KMS-11 (cell line): ENCODE results near the gene TRIM4.
"Not testable (repeated sequence)": the region's sequence is repeated elsewhere in the genome, so short reads cannot be mapped to it uniquely, and the experiment has no call there.

ENCODE experiments used
- H2AFZ ChIP-seq: fragments of 200-600 bp; sonication (generic); 2 replicates; pipeline ENCODE4 v1.6.1; 2016; ENCODE audit warnings: antibody characterized with exemption, mixed run types, low read depth
- H3K27ac ChIP-seq: fragments of 200-600 bp; sonication (generic); 2 replicates; pipeline ENCODE4 v1.6.1; 2016; ENCODE audit warnings: mild to moderate bottlenecking, mixed run types
- H3K27me3 ChIP-seq: fragments of 200-600 bp; sonication (generic); 2 replicates; pipeline ENCODE4 v1.6.1; 2017; ENCODE audit warnings: mild to moderate bottlenecking, low read depth, mixed run types, moderate library complexity; ENCODE audit not compliant: insufficient read depth
- H3K36me3 ChIP-seq: fragments of 200-600 bp; sonication (generic); 2 replicates; pipeline ENCODE4 v1.6.1; 2017; ENCODE audit warnings: mild to moderate bottlenecking, mixed run types; ENCODE audit not compliant: insufficient read depth
- H3K4me1 ChIP-seq: fragments of 200-600 bp; sonication (generic); 2 replicates; pipeline ENCODE4 v1.6.1; 2016; ENCODE audit warnings: mild to moderate bottlenecking, low read depth, mixed run types; ENCODE audit not compliant: poor library complexity, severe bottlenecking
- H3K4me2 ChIP-seq: fragments of 200-600 bp; sonication (generic); 2 replicates; pipeline ENCODE4 v1.7.0; 2016; ENCODE audit warnings: mild to moderate bottlenecking, mixed run types
- H3K4me3 ChIP-seq: fragments of 200-600 bp; sonication (generic); IDR thresholded peaks from 2 replicates; pipeline ENCODE4 v1.6.1; 2017; ENCODE audit warnings: low read depth, low read length, mixed read lengths; ENCODE audit not compliant: insufficient read depth
- H3K79me2 ChIP-seq: fragments of 200-600 bp; sonication (generic); 2 replicates; pipeline ENCODE4 v1.6.1; 2016; ENCODE audit warnings: low read depth, mixed run types; ENCODE audit not compliant: insufficient read depth
- H3K9ac ChIP-seq: fragments of 200-600 bp; sonication (generic); 2 replicates; pipeline ENCODE4 v1.6.1; 2016; ENCODE audit warnings: mild to moderate bottlenecking, mixed run types
- H4K20me1 ChIP-seq: fragments of 200-600 bp; sonication (generic); 2 replicates; pipeline ENCODE4 v1.6.1; 2016; ENCODE audit warnings: mild to moderate bottlenecking, mixed run types; ENCODE audit not compliant: insufficient read depth
- TF ChIP-seq, protein P1 (sequence below): fragments of 200-600 bp; sonication (generic); conservative IDR thresholded peaks from 2 replicates; pipeline ENCODE4 v1.6.1; 2017; ENCODE audit warnings: low read depth, mild to moderate bottlenecking, antibody characterized with exemption, low read length, moderate library complexity, mixed read lengths

TRIM4 gene

DNA sequence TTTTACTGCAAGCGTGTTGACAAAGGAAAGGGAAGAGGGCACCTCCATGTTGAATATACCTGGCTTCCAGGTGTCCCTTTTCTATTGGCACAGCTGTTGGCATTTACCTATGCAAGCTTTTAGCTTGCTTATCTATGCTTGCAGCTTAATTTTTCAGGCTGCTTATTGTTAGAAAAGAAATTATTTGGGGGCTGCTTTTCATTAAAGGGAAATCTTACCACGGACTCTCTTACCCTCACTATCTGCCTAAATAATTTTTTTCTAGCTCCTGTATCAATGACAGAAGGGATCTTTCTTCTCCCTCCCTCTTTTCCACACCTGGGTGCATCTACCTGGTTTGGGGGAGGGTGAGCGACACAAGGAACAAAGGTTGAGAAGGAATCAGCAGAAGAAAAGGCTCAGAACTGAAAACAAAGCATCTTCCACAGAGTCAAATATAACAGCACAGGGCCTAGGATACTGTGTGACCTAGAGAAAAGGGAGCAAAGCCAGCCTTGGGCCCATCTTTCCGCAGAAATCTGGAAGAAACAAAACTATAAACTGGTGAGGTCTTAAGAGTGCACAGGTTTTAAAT, 25.3 kb upstream of the TRIM4 start:
- H3K36me3 ChIP-seq: no peaks in the 10 kb centered on the region
- TF ChIP-seq, protein P1, sequence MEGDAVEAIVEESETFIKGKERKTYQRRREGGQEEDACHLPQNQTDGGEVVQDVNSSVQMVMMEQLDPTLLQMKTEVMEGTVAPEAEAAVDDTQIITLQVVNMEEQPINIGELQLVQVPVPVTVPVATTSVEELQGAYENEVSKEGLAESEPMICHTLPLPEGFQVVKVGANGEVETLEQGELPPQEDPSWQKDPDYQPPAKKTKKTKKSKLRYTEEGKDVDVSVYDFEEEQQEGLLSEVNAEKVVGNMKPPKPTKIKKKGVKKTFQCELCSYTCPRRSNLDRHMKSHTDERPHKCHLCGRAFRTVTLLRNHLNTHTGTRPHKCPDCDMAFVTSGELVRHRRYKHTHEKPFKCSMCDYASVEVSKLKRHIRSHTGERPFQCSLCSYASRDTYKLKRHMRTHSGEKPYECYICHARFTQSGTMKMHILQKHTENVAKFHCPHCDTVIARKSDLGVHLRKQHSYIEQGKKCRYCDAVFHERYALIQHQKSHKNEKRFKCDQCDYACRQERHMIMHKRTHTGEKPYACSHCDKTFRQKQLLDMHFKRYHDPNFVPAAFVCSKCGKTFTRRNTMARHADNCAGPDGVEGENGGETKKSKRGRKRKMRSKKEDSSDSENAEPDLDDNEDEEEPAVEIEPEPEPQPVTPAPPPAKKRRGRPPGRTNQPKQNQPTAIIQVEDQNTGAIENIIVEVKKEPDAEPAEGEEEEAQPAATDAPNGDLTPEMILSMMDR: no peak
- no peak overlapping the region for H3K9ac ChIP-seq
- no peaks in the 10 kb centered on the region for H4K20me1 ChIP-seq
- H3K4me1 ChIP-seq: no peaks in the 10 kb centered on the region
- H2AFZ ChIP-seq: no peak overlapping the region
- H3K4me2 ChIP-seq: no peak overlapping the region
- no peak overlapping the region for H3K4me3 ChIP-seq
- no peaks in the 10 kb centered on the region for H3K79me2 ChIP-seq
- no peak overlapping the region for H3K27ac ChIP-seq
- H3K27me3 ChIP-seq: no peaks in the 10 kb centered on the region

DNA sequence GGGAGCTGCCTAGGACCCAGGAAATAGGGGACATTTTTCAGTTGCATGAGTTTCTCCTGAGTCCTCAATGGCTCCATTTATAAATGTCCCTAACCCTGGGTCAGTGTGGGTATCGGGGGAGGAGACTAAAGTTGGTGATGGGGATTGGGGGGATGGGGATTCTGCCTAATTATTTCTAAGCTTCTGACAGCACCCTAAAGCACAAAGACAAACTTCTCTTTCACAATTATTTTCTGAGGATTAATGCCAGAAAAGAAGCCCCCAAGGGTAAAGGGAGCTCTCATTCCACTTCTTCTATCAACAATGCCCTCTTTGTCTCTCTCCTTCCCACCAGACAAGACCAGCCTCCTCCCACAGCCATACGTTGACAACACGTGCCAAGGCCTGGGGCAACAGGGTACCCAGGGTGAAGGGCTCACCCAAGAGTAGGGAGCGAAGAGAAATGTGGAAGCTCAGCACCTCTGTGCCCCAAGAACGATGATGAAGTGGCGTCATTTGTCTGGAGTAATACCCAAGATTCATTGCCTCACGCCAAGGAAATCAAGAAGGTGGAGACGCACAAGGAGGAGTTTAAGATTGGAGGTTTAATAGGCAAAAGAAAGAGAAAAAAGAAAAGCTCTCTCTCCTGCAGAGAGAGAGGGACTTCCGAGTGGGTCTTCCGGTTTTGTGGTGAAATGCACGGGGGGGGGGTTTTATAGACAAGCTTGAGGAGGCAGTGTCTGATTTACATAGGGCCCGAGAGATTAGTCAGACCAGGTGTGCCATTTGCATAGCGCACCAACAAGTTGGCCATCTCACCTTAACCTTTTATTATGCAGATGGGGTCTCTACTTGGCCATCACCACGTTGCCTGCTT, 24.5 kb upstream of the TRIM4 start:
- Histone ChIP-seq H3K4me1 (no peaks in the 10 kb centered on the region), H2AFZ (no peak overlapping the region), H3K36me3 (no peaks in the 10 kb centered on the region), H3K27ac (no peak overlapping the region), H4K20me1 (no peaks in the 10 kb centered on the region), H3K4me2 (no peak overlapping the region), H3K4me3 (no peak overlapping the region), H3K79me2 (no peaks in the 10 kb centered on the region), H3K9ac (no peak overlapping the region), H3K27me3 (no peaks in the 10 kb centered on the region)
- TF ChIP-seq, protein P1: no peak

DNA sequence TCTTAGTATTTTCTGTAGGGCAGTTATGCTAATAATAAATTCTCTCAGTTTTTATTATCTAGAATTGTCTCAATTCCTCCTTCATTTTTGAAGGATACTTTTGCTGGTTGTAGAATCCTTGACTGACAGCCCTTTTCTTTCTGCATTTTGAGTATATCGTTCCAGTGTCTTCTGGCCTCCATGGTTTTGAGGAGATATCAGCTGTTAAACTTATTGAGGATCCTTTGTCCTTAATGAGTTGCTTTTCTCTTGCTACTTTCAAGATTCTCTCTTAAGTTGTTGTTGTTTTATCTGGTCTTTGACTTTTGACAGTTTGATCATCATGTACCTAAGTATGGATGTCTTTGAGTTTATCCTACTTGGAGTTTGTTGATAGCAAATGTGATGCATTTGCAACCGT, 19.0 kb upstream of the TRIM4 start:
- Histone ChIP-seq H3K27me3 (no peaks in the 10 kb centered on the region), H2AFZ (no peak overlapping the region), H3K4me2 (no peak overlapping the region), H3K27ac (no peak overlapping the region), H3K4me1 (no peaks in the 10 kb centered on the region), H3K36me3 (no peaks in the 10 kb centered on the region), H3K4me3 (no peak overlapping the region), H4K20me1 (no peaks in the 10 kb centered on the region), H3K9ac (no peak overlapping the region), H3K79me2 (no peaks in the 10 kb centered on the region)
- TF ChIP-seq, protein P1: no peak

DNA sequence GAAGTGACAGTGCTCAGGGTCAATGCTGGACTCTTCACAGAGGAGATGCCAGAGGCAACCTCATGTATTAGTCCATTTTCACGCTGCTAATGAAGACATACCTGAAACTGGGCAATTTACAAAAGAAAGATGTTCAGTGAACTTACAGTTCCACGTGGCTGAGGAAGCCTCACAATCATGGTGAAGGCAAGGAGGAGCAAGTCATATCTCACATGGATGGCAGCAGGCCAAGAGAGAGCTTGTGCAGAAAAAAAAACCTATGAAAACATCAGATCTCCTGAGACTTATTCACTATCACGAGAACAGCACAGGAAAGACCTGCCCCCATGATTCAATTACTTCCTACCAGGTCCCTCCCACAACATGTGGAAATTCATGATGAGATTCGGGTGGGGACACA, 15.7 kb upstream of the TRIM4 start:
- not testable (repeated sequence) for H2AFZ ChIP-seq, H4K20me1 ChIP-seq, H3K4me2 ChIP-seq, H3K4me3 ChIP-seq, H3K9ac ChIP-seq, H3K4me1 ChIP-seq, H3K36me3 ChIP-seq, H3K27me3 ChIP-seq, H3K27ac ChIP-seq, H3K79me2 ChIP-seq

DNA sequence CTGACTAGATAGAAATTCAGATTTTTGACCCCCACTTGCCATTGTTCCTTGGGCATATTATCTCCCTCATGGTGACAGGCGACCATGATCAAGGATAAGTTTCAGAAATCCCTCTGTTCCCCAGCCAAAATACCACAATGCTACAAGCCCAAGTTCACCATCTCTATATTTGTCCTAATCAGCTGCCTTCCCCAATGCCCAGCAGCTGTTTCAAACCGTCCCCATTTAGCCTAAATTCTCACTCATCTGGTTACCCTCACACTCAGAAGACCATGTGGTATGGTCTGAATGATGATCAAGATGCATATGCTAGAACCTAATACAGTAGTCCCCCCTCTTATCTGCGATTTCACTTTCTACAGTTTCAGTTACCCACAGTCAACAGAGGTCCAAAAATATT, 11.0 kb upstream of the TRIM4 start:
- Histone ChIP-seq H2AFZ (no peak overlapping the region), H3K9ac (no peak overlapping the region), H3K27ac (no peak overlapping the region), H3K36me3 (no peaks in the 10 kb centered on the region), H3K27me3 (peaks cover 25% of the 10 kb centered on the region; the same call in 1 of the 2 replicates), H4K20me1 (no peaks in the 10 kb centered on the region), H3K79me2 (no peaks in the 10 kb centered on the region), H3K4me1 (no peaks in the 10 kb centered on the region), H3K4me2 (no peak overlapping the region), H3K4me3 (no peak overlapping the region)
- TF ChIP-seq, protein P1: no peak
